ENCODE data around the gene FRRS1L. TPM values are rescaled to one million over a fixed set of nuclear protein-coding genes. Genes with fewer than 3 reads are reported as not detected.

Gene FRRS1L
- polyA plus RNA-seq, 3 donors: 2.1 to 2.9 (median 2.4) TPM

Other genes with a start within 250 kb of the FRRS1L start
- 10 to 100 TPM; 42.3 to 54.0 (median 48.6) TPM for gene ELP1, start 233.1 kb downstream of the FRRS1L start, polyA plus RNA-seq (ENCODE audit: insufficient read length in 3 of 3)
- gene ABITRAM, start 232.8 kb downstream of the FRRS1L start, polyA plus RNA-seq (ENCODE audit: insufficient read length in 3 of 3): 10 to 100 TPM; 27.6 to 39.5 (median 35.6) TPM
- 10 to 100 TPM; 56.9 to 58.0 (median 57.7) TPM for gene CTNNAL1, start 153.8 kb downstream of the FRRS1L start, polyA plus RNA-seq (ENCODE audit: insufficient read length in 3 of 3)
- 10 to 100 TPM; 52.3 to 80.3 (median 71.8) TPM for gene TMEM245, start 47.3 kb downstream of the FRRS1L start, polyA plus RNA-seq (ENCODE audit: insufficient read length in 3 of 3)
- gene EPB41L4B, start 153.8 kb upstream of the FRRS1L start, polyA plus RNA-seq (ENCODE audit: insufficient read length in 3 of 3): 10 to 100 TPM; 10.9 to 17.3 (median 14.9) TPM

All from renal pelvis (tissue), 3 donors.